Hepatocyte (in vitro differentiated cells): ENCODE measurements around the gene TULP4. TPM values are rescaled to one million over a fixed set of nuclear protein-coding genes. Genes with fewer than 3 reads are reported as not detected.

ENCODE experiments used
- DNase-seq: peaks from one replicate; pipeline ENCODE4 v3.0.0-alpha.2; 2016; ENCODE audit warnings: low spot score
- H2AFZ ChIP-seq: fragments of 200-600 bp; sonication (generic); 2 replicates; pipeline ENCODE4 v1.6.0; 2016; ENCODE audit warnings: antibody characterized with exemption, mild to moderate bottlenecking
- H3K27ac ChIP-seq: fragments of 200-600 bp; sonication (generic); 2 replicates; pipeline ENCODE4 v1.5.1; 2016; ENCODE audit warnings: mild to moderate bottlenecking
- H3K27me3 ChIP-seq: fragments of 200-600 bp; sonication (generic); 2 replicates; pipeline ENCODE4 v1.6.1; 2016
- H3K36me3 ChIP-seq: fragments of 200-600 bp; sonication (generic); replicated peaks from 2 replicates; pipeline ENCODE4 v1.5.1; 2016; ENCODE audit warnings: low read depth; ENCODE audit not compliant: insufficient read depth
- H3K4me1 ChIP-seq: fragments of 200-600 bp; sonication (generic); 2 replicates; pipeline ENCODE4 v1.5.1; 2016; ENCODE audit warnings: mild to moderate bottlenecking, moderate library complexity; ENCODE audit not compliant: insufficient read depth
- H3K4me2 ChIP-seq: fragments of 200-600 bp; sonication (generic); 2 replicates; pipeline ENCODE4 v1.6.0; 2016
- H3K4me3 ChIP-seq: fragments of 200-600 bp; sonication (generic); 2 replicates; pipeline ENCODE4 v1.5.1; 2016; ENCODE audit warnings: mild to moderate bottlenecking
- H3K79me2 ChIP-seq: fragments of 200-600 bp; sonication (generic); 2 replicates; pipeline ENCODE4 v1.6.0; 2017; ENCODE audit warnings: mild to moderate bottlenecking
- H3K9me2 ChIP-seq: fragments of 200-600 bp; sonication (generic); replicated peaks from 2 replicates; pipeline ENCODE4 v1.6.0; 2017; ENCODE audit warnings: mild to moderate bottlenecking; ENCODE audit not compliant: insufficient read depth
- H3K9me3 ChIP-seq: fragments of 200-600 bp; sonication (generic); 2 replicates; pipeline ENCODE4 v1.5.1; 2016; ENCODE audit warnings: low read depth, mild to moderate bottlenecking
- H4K20me1 ChIP-seq: fragments of 200-600 bp; sonication (generic); 2 replicates; pipeline ENCODE4 v1.6.0; 2016; ENCODE audit warnings: mild to moderate bottlenecking; ENCODE audit not compliant: insufficient read depth, poor library complexity, severe bottlenecking
- EZH2 ChIP-seq: fragments of 200-600 bp; sonication (generic); IDR thresholded peaks from 2 replicates; pipeline ENCODE4 v1.6.1; 2016; ENCODE audit warnings: antibody characterized with exemption, mild to moderate bottlenecking, borderline replicate concordance
- EZH2phosphoT487 ChIP-seq: fragments of 200-600 bp; sonication (generic); IDR thresholded peaks from one replicate; pipeline ENCODE4 v1.6.1; 2018; ENCODE audit warnings: antibody characterized with exemption, mild to moderate bottlenecking, low read depth, moderate library complexity; ENCODE audit not compliant: unreplicated experiment, severe bottlenecking
- WGBS: methylation state at CpG from one replicate; pipeline ENCODE4 v1.1.6; 2016; ENCODE audit warnings: low lambda C conversion rate; ENCODE audit errors: missing lambda C conversion rate; 5-methylcytosine and 5-hydroxymethylcytosine counted together
- polyA plus RNA-seq: library from polyadenylated mRNA; unstranded; fragments of >200 nt; fragmentation: Nextera tagmentation; extraction: Ambion mirVana; gene quantifications from 2 replicates; pipeline ENCODE4 v1.2.1, GENCODE V29; 2016
- total RNA-seq: library from RNA; depleted of rRNA; stranded (reverse); fragments of >200 nt; gene quantifications from 2 replicates; pipeline ENCODE4 v1.2.3, GENCODE V29; 2014
- TF ChIP-seq, protein P1 (sequence below): fragments of 200-600 bp; sonication (generic); IDR thresholded peaks from 2 replicates; pipeline ENCODE4 v1.5.1; 2016; ENCODE audit warnings: antibody characterized with exemption, mild to moderate bottlenecking; ENCODE audit not compliant: poor library complexity

TULP4 gene
- total and polyA plus RNA-seq, 2 experiments from 2014 or later: 30.1 to 129 TPM

DNA sequence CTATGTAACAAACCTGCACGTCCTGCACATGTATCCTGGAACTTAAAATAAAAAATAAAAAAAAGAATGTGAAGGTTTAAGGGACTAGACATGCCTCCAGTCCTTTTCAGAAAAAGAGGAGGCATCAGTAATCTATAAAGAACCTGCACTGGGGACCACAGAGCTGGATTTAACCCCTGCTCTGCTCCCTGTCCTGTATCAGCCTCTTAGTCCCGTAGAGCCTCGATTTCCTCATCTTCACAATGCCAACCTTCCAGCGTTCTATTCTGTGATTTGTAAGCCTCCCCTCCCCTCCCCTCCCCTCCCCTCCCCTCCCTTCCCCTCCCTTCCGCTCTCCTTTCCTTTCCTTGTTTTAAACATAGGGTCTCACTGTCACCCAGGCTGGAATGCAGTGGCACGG, 216.6 kb downstream of the TULP4 start:
- 87% methylated on average over 5 of the region's 6 CpGs for WGBS
- Histone ChIP-seq H3K79me2 (no peaks in the 10 kb centered on the region), H3K4me2 (no peak overlapping the region), H4K20me1 (no peaks in the 10 kb centered on the region), H3K4me3 (no peak overlapping the region), H2AFZ (no peak overlapping the region), H3K9me3 (no peaks in the 10 kb centered on the region), H3K4me1 (no peaks in the 10 kb centered on the region), H3K36me3 (no peaks in the 10 kb centered on the region), H3K27me3 (no peaks in the 10 kb centered on the region), H3K9me2 (no peaks in the 10 kb centered on the region), H3K27ac (no peak overlapping the region)
- no peak for DNase-seq
- no peak for TF ChIP-seq EZH2
- TF ChIP-seq, protein P1, sequence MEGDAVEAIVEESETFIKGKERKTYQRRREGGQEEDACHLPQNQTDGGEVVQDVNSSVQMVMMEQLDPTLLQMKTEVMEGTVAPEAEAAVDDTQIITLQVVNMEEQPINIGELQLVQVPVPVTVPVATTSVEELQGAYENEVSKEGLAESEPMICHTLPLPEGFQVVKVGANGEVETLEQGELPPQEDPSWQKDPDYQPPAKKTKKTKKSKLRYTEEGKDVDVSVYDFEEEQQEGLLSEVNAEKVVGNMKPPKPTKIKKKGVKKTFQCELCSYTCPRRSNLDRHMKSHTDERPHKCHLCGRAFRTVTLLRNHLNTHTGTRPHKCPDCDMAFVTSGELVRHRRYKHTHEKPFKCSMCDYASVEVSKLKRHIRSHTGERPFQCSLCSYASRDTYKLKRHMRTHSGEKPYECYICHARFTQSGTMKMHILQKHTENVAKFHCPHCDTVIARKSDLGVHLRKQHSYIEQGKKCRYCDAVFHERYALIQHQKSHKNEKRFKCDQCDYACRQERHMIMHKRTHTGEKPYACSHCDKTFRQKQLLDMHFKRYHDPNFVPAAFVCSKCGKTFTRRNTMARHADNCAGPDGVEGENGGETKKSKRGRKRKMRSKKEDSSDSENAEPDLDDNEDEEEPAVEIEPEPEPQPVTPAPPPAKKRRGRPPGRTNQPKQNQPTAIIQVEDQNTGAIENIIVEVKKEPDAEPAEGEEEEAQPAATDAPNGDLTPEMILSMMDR: no peak
- TF ChIP-seq EZH2phosphoT487: no peak

DNA sequence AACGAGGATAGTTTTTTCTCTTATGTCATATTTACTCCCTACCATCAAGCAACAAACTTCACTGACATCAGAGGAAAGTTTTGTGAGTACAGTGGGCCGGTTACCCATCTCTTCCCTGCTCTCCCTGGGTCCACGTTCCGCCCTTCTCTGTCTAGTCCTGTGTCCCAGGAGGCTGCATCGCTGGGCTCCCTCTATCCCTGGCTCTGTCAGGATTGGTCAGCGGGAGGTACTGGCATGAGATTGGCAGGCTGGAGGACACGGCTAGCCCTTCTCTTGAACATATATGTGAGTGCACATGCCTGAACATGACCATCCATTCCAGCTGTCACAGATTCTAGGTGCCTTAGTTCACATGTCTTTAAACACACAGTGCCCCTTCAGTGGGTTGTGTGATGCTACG, 217.4 kb downstream of the TULP4 start:
- Histone ChIP-seq H4K20me1 (no peaks in the 10 kb centered on the region), H3K4me3 (no peak overlapping the region), H3K27me3 (no peaks in the 10 kb centered on the region), H3K36me3 (no peaks in the 10 kb centered on the region), H3K4me2 (no peak overlapping the region), H3K79me2 (no peaks in the 10 kb centered on the region), H2AFZ (no peak overlapping the region), H3K9me2 (no peaks in the 10 kb centered on the region), H3K4me1 (no peaks in the 10 kb centered on the region), H3K27ac (no peak overlapping the region), H3K9me3 (no peaks in the 10 kb centered on the region)
- no peak for DNase-seq
- TF ChIP-seq, protein P1: no peak
- TF ChIP-seq EZH2phosphoT487 (no peak), EZH2 (no peak)
- 81% methylated on average over 8 of the region's 8 CpGs for WGBS

DNA sequence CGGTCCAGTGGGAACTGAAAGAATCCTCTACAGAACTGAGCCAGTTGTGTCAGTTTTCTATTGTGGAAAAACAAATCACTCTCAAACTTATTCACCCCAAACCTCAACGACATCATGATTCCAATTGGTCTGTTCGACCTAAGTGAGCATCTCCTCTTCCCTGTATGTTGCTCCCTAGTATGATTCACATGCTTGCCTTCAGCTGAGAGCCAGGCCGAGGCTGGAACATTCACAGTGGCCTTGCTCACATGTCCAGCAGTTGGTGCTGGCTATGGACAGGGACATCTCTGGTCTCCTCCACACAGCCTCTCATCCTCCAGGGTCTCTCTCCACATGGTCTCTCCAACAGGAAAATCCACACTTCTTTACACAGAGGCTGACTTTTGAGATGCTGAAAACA, 219.3 kb downstream of the TULP4 start:
- H3K36me3 ChIP-seq: no peaks in the 10 kb centered on the region
- H3K4me1 ChIP-seq: no peaks in the 10 kb centered on the region
- 91% methylated on average over 4 of the region's 4 CpGs for WGBS
- no peak overlapping the region for H3K4me2 ChIP-seq
- no peaks in the 10 kb centered on the region for H3K9me3 ChIP-seq
- H3K9me2 ChIP-seq: no peaks in the 10 kb centered on the region
- H3K27me3 ChIP-seq: no peaks in the 10 kb centered on the region
- no peaks in the 10 kb centered on the region for H3K79me2 ChIP-seq
- no peak overlapping the region for H3K4me3 ChIP-seq
- no peak for DNase-seq
- H4K20me1 ChIP-seq: no peaks in the 10 kb centered on the region
- H3K27ac ChIP-seq: no peak overlapping the region
- H2AFZ ChIP-seq: no peak overlapping the region
- TF ChIP-seq EZH2phosphoT487 (no peak), EZH2 (no peak)
- TF ChIP-seq, protein P1: no peak

DNA sequence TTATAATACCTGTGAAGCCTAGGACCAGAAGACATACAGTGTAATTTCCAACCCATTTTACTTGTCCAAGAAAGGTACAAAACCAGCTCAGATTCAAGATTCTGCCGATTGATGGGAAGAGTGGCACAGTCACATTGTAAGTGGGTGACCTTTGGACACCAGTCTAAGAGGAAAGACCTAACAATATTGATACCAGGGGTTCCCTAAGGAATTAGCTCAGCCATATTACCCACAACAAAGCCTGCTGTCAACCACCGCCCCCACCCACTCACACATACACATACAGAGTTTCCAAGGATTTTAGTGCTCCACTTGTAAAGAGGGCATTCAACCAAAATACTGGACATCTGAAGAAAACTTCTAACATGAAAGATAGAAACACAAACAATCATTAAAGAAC, 219.7 kb downstream of the TULP4 start:
- DNase-seq: no peak
- H3K4me3 ChIP-seq: no peak overlapping the region
- WGBS: 88% methylated on average over 2 of the region's 2 CpGs
- no peaks in the 10 kb centered on the region for H3K9me2 ChIP-seq
- no peak overlapping the region for H2AFZ ChIP-seq
- no peaks in the 10 kb centered on the region for H3K4me1 ChIP-seq
- no peaks in the 10 kb centered on the region for H3K79me2 ChIP-seq
- no peaks in the 10 kb centered on the region for H3K9me3 ChIP-seq
- TF ChIP-seq EZH2 (no peak), EZH2phosphoT487 (no peak)
- TF ChIP-seq, protein P1: no peak
- H3K27ac ChIP-seq: no peak overlapping the region
- H3K27me3 ChIP-seq: no peaks in the 10 kb centered on the region
- H3K36me3 ChIP-seq: no peaks in the 10 kb centered on the region
- H4K20me1 ChIP-seq: no peaks in the 10 kb centered on the region
- H3K4me2 ChIP-seq: no peak overlapping the region
